GM12878 (cell line): ENCODE results near the gene ATG3. TPM values are rescaled to one million over a fixed set of nuclear protein-coding genes. Genes with fewer than 3 reads are reported as not detected.

Experiments used
- ATAC-seq: fragments of 200-7000 bp; cut with Tn5 transposase; 3 replicates; pipeline ENCODE4 v1.9.1; 2020; ENCODE audit warnings: mild to moderate bottlenecking, moderate library complexity
- BruUV-seq: library from RNA; stranded (reverse); fragments of 400-500 nt; replicated peaks from 2 replicates; lab custom pipeline; 2021; lab: Mats Ljungman, UMichigan
- CTCF ChIA-PET: fragments of 300-600 bp; sonication (Branson Sonifier 250); formaldehyde crosslinking; extraction: SDS; loops from one replicate; lab custom pipeline; 2021; ENCODE audit warnings: inconsistent platforms; lab: Yijun Ruan, JAX
- POLR2A ChIA-PET: fragments of 350-600 bp; formaldehyde crosslinking; extraction: SDS; loops from one replicate; lab custom pipeline; 2021; ENCODE audit warnings: inconsistent platforms; lab: Charles Lee
- RAD21 ChIA-PET: fragments of 300-600 bp; sonication (Branson Sonifier 250); formaldehyde crosslinking; loops from one replicate; lab custom pipeline; 2023; ENCODE audit warnings: antibody characterized with exemption; ENCODE audit not compliant: unreplicated experiment; lab: Charles Lee
- SMC1A ChIA-PET: fragments of 300-600 bp; sonication (Branson Sonifier 250); formaldehyde crosslinking; loops from one replicate; lab custom pipeline; 2023; ENCODE audit not compliant: unreplicated experiment, uncharacterized antibody; lab: Charles Lee
- DNase-seq: peaks from one replicate; pipeline ENCODE4 v3.0.0-alpha.2; 2011; ENCODE audit warnings: low read depth, low spot score
- FAIRE-seq: peaks from 3 replicates; lab custom pipeline; 2011; peaks lifted over from hg19 to GRCh38; lab: Jason Lieb, UNC
- H2AFZ ChIP-seq: 2 replicates; pipeline ENCODE4 v1.6.0; 2011; ENCODE audit warnings: low read depth, low read length, control low read depth; ENCODE audit not compliant: control insufficient read depth
- H3K27ac ChIP-seq: 2 replicates; pipeline ENCODE4 v1.5.1; 2011; ENCODE audit warnings: control low read depth; ENCODE audit not compliant: control insufficient read depth, insufficient read depth
- H3K27me3 ChIP-seq, 2 experiments: replicated peaks in 1 of 2; 2 replicates each; pipeline versions ENCODE4 v1.6.0 to v1.6.1; 2011; ENCODE audit warnings: low read length in 1 of 2; ENCODE audit not compliant: control insufficient read depth in 2 of 2, insufficient read depth in 2 of 2
- H3K36me3 ChIP-seq, 2 experiments: 2 replicates each; pipeline ENCODE4 v1.5.1; 2011; ENCODE audit warnings: low read length in 1 of 2; ENCODE audit not compliant: control insufficient read depth in 2 of 2, insufficient read depth in 2 of 2
- H3K4me1 ChIP-seq: 2 replicates; pipeline ENCODE4 v1.6.1; 2011; ENCODE audit warnings: mild to moderate bottlenecking, low read length, moderate library complexity, mixed read lengths; ENCODE audit not compliant: control insufficient read depth, insufficient read depth
- H3K4me2 ChIP-seq: 2 replicates; pipeline ENCODE4 v1.6.0; 2011; ENCODE audit warnings: control low read depth; ENCODE audit not compliant: control insufficient read depth, insufficient read depth
- H3K4me3 ChIP-seq: fragments of 200-600 bp; sonication (generic); 2 replicates; pipeline ENCODE4 v1.5.1; 2016
- H3K79me2 ChIP-seq: 2 replicates; pipeline ENCODE4 v1.6.0; 2011; ENCODE audit warnings: low read length; ENCODE audit not compliant: control insufficient read depth, insufficient read depth
- H3K9ac ChIP-seq: 2 replicates; pipeline ENCODE4 v1.8.0; 2011; ENCODE audit warnings: low read length, control low read depth, mixed read lengths; ENCODE audit not compliant: control insufficient read depth, insufficient read depth
- H3K9me3 ChIP-seq: replicated peaks from 3 replicates; pipeline ENCODE4 v1.5.1; 2011; ENCODE audit warnings: mild to moderate bottlenecking, low read length; ENCODE audit not compliant: control insufficient read depth, insufficient read depth
- H4K20me1 ChIP-seq: 2 replicates; pipeline ENCODE4 v1.6.0; 2011; ENCODE audit not compliant: control insufficient read depth, insufficient read depth
- ATF2 ChIP-seq: IDR thresholded peaks from 2 replicates; pipeline ENCODE4 v1.6.1; 2012; ENCODE audit warnings: low read length, inconsistent platforms
- ATF7 ChIP-seq: fragments of 450-650 bp; IDR thresholded peaks from 2 replicates; pipeline ENCODE4 v1.6.1; 2016; ENCODE audit warnings: low read depth, mild to moderate bottlenecking
- CREB1 ChIP-seq: IDR thresholded peaks from 2 replicates; pipeline ENCODE4 v1.6.1; 2012; ENCODE audit warnings: low read depth, mild to moderate bottlenecking, inconsistent platforms
- CREM ChIP-seq: IDR thresholded peaks from 2 replicates; pipeline ENCODE4 v1.6.1; 2014; ENCODE audit warnings: antibody characterized with exemption, low read depth
- EED ChIP-seq: sonication (generic); IDR thresholded peaks from 2 replicates; pipeline ENCODE4 v1.6.1; 2016; ENCODE audit warnings: antibody characterized with exemption, low read depth
- ETV6 ChIP-seq, 2 experiments: fragments of 450-650 bp in 1 of 2; IDR thresholded peaks in 1 of 2; conservative IDR thresholded peaks in 1 of 2; 2 replicates each; pipeline ENCODE4 v1.6.1; 2014; ENCODE audit warnings: antibody characterized with exemption in 1 of 2, borderline replicate concordance in 1 of 2, low read depth in 1 of 2, mild to moderate bottlenecking in 1 of 2, moderate library complexity in 1 of 2
- FOXM1 ChIP-seq: IDR thresholded peaks from 2 replicates; pipeline ENCODE4 v1.6.1; 2012; ENCODE audit warnings: low read depth, mild to moderate bottlenecking, inconsistent platforms, low read length, moderate library complexity
- IKZF2 ChIP-seq, 2 experiments: fragments of 450-650 bp; IDR thresholded peaks; 2 replicates each; pipeline ENCODE4 v1.6.1; 2017; ENCODE audit warnings: mild to moderate bottlenecking in 2 of 2, moderate library complexity in 2 of 2
- NFIC ChIP-seq: IDR thresholded peaks from 2 replicates; pipeline ENCODE4 v1.6.1; 2012; ENCODE audit warnings: low read depth, mild to moderate bottlenecking, inconsistent platforms, low read length, moderate library complexity
- PKNOX1 ChIP-seq: fragments of 450-650 bp; IDR thresholded peaks from 2 replicates; pipeline ENCODE4 v1.6.1; 2016; ENCODE audit warnings: mild to moderate bottlenecking
- PML ChIP-seq: IDR thresholded peaks from 2 replicates; pipeline ENCODE4 v1.6.1; 2012; ENCODE audit warnings: low read length, inconsistent platforms
- RUNX3 ChIP-seq: IDR thresholded peaks from 2 replicates; pipeline ENCODE4 v1.6.1; 2012; ENCODE audit warnings: low read length, inconsistent platforms
- SMARCA5 ChIP-seq: fragments of 450-650 bp; IDR thresholded peaks from 2 replicates; pipeline ENCODE4 v1.6.1; 2017; ENCODE audit warnings: mild to moderate bottlenecking
- SPI1 ChIP-seq: IDR thresholded peaks from 2 replicates; pipeline ENCODE4 v1.6.1; 2011; ENCODE audit warnings: low read depth, mild to moderate bottlenecking, low read length, moderate library complexity, borderline replicate concordance; ENCODE audit not compliant: insufficient read depth
- TAF1 ChIP-seq: IDR thresholded peaks from 2 replicates; pipeline ENCODE4 v1.6.1; 2011; ENCODE audit warnings: mild to moderate bottlenecking, low read depth, low read length, borderline replicate concordance
- ZBED1 ChIP-seq: IDR thresholded peaks from 2 replicates; pipeline ENCODE4 v1.6.1; 2016; ENCODE audit warnings: borderline replicate concordance
- WGBS: methylation state at CpG from one replicate; pipeline ENCODE4 v1.1.6; 2016; ENCODE audit warnings: low lambda C conversion rate; ENCODE audit not compliant: insufficient replicate concordance, insufficient coverage; ENCODE audit errors: missing lambda C conversion rate; 5-methylcytosine and 5-hydroxymethylcytosine counted together
- in situ Hi-C: fragments of 300-500 bp; cut with MboI; formaldehyde crosslinking; loops from 9 replicates; pipeline ENCODE4 v1.14.3; 2018; ENCODE audit warnings: mixed read lengths
- intact Hi-C: fragments of 100-400 bp; cut with micrococcal nuclease; formaldehyde crosslinking; loops from one replicate; pipeline ENCODE4 v1.14.2; 2022; ENCODE audit not compliant: unreplicated experiment
- polyA plus RNA-seq, 11 experiments: library from polyadenylated mRNA; depleted of rRNA in 4 of 11; unstranded in 6 of 11; stranded (reverse) in 5 of 11; fragments of >200 nt; fragmentation: Nextera tagmentation in 4 of 11; fragmentation: Illumina TruSeq in 1 of 11; extraction: Ambion mirVana in 4 of 11; extraction: Trizol in 1 of 11; gene quantifications; 1 replicate in 1 of 11; 2 replicates in 10 of 11; pipeline versions ENCODE4 v1.2.1 to v1.2.3, GENCODE V29; 2011 to 2016; ENCODE audit warnings: inconsistent platforms in 2 of 11, missing spikeins in 2 of 11, low read depth in 1 of 11
- total RNA-seq, 4 experiments: library from RNA; depleted of rRNA in 3 of 4; stranded (reverse); fragments of >200 nt in 3 of 4; fragmentation: Illumina TruSeq in 1 of 4; extraction: Trizol in 1 of 4; gene quantifications; 2 replicates each; pipeline versions ENCODE4 v1.2.1 to v1.2.3, GENCODE V29; 2013 to 2021
- TF ChIP-seq, protein P1 (sequence below): fragments of 450-650 bp; formaldehyde crosslinking; IDR thresholded peaks from 2 replicates; pipeline ENCODE4 v1.4.0; 2022; ENCODE audit warnings: mild to moderate bottlenecking, moderate library complexity

ATG3 gene
- total and polyA plus RNA-seq, 10 of the 15 experiments (the other 5 are each of a cell fraction or from before 2014, with no cell fraction given): 49.8 to 97.0 (median 63.6) TPM

DNA sequence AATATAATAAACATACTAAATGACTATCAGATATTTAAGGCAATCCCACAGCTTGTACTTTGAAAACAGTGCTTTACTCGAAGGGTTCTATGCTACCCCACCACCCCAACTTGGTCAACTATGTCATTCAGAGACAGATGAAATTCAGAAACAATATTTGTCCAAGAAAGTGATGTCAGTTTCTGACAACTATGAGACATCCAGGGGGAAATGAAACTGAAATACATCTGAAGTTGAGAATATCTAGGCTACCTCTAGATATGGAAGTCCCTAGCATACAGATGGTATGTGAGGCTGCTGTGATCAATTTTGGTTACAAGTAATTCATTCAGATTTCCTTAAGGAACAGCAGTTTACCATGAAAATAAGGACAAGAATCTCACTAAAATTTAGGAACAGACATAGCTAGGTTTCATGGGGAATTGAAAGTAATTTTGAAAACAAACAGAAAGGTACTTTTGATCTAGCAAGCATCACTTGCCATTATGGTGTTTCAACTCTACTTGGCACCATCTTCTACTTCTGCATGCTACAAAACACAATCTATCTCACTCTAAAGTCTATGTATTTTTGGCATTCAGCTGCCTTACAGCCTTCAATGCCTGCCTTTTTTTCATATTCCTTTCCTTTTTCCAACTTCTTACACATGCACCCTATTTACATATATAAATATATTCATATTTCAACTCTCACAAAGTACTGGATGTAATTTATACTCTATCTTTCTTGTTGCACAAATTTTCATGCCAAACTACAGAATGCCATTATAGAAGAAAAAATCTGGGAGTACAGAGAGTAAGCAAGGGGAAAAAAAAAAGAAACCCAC lies 21.7 kb downstream of the ATG3 start:
- RAD21 ChIA-PET: interaction anchor here (1.5 kb wide), 1 partner anchor 15 kb away, joined by 6 read pairs; no protein-coding TSS in a partner anchor
- SMC1A ChIA-PET: interaction anchor here (0.7 kb wide), 3 partner anchors 18 to 246 kb away, joined by 3 to 5 read pairs (median 4); partner anchors contain the start of gene SLC9C1
- no peaks in the 10 kb centered on the region; the same call in none of the 2 replicates for H3K79me2 ChIP-seq
- in situ Hi-C loops (no loop called here), intact Hi-C loops (no loop called here)
- FAIRE-seq (peak; percentile 88), ATAC-seq (peak; percentile 97), DNase-seq (peak; percentile 38)
- POLR2A ChIA-PET: interaction anchor here (0.6 kb wide), 2 partner anchors 194 to 219 kb away, joined by 3 to 4 read pairs; no protein-coding TSS in a partner anchor
- H4K20me1 ChIP-seq: no peaks in the 10 kb centered on the region
- peaks cover 0 to 27% of the 10 kb centered on the region in 2 experiments; a peak in 2 of 4 replicates for H3K36me3 ChIP-seq
- H3K27me3 ChIP-seq: no peaks in the 10 kb centered on the region
- no peak overlapping the region for H3K9ac ChIP-seq
- no peak overlapping the region for H2AFZ ChIP-seq
- H3K4me2 ChIP-seq: peak overlapping the region; percentile 44; the same call in 1 of the 2 replicates
- CTCF ChIA-PET: interaction anchor here (0.7 to 2.1 kb wide), 4 partner anchors 9 to 519 kb away, joined by 3 to 9 read pairs (median 3); no protein-coding TSS in a partner anchor
- WGBS: 0% methylated on average over 1 of the region's 1 CpG
- H3K4me3 ChIP-seq: no peak overlapping the region
- H3K4me1 ChIP-seq: peaks cover 13% of the 10 kb centered on the region
- H3K9me3 ChIP-seq: no peaks in the 10 kb centered on the region
- H3K27ac ChIP-seq: peak overlapping the region; percentile 57
- no TSS peak for BruUV-seq
- TF ChIP-seq SMARCA5 (no peak), CREM (peak; percentile 60; the same call in 1 of the 2 replicates), TAF1 (no peak), PKNOX1 (peak; percentile 15; the same call in 1 of the 2 replicates), NFIC (peak; percentile 78), EED (0 out of 2 replicates have a peak, but pooled peaks have one; percentile 22), PML (0 out of 2 replicates have a peak, but pooled peaks have one; percentile 40), IKZF2 (IDR thresholded peaks at IDR 0.05) (peak in 1 of 2 experiments; percentile 24; a peak in 1 of 4 replicates), ZBED1 (0 out of 2 replicates have a peak, but pooled peaks have one; percentile 5), SPI1 (peak; percentile 76), ATF2 (peak; percentile 81; the same call in 1 of the 2 replicates), FOXM1 (peak; percentile 60; the same call in 1 of the 2 replicates), ATF7 (peak; percentile 64; the same call in 1 of the 2 replicates), CREB1 (peak; percentile 77), RUNX3 (peak; percentile 51; the same call in 1 of the 2 replicates), ETV6 (conservative IDR thresholded peaks at IDR 0.05 in 1 of 2, IDR thresholded peaks at IDR 0.05 in 1 of 2; ENCODE audit: borderline replicate concordance in 1 of 2, low read depth in 1 of 2) (peak in 1 of 2 experiments; percentile 80; a peak in 1 of 4 replicates)
- TF ChIP-seq, protein P1, sequence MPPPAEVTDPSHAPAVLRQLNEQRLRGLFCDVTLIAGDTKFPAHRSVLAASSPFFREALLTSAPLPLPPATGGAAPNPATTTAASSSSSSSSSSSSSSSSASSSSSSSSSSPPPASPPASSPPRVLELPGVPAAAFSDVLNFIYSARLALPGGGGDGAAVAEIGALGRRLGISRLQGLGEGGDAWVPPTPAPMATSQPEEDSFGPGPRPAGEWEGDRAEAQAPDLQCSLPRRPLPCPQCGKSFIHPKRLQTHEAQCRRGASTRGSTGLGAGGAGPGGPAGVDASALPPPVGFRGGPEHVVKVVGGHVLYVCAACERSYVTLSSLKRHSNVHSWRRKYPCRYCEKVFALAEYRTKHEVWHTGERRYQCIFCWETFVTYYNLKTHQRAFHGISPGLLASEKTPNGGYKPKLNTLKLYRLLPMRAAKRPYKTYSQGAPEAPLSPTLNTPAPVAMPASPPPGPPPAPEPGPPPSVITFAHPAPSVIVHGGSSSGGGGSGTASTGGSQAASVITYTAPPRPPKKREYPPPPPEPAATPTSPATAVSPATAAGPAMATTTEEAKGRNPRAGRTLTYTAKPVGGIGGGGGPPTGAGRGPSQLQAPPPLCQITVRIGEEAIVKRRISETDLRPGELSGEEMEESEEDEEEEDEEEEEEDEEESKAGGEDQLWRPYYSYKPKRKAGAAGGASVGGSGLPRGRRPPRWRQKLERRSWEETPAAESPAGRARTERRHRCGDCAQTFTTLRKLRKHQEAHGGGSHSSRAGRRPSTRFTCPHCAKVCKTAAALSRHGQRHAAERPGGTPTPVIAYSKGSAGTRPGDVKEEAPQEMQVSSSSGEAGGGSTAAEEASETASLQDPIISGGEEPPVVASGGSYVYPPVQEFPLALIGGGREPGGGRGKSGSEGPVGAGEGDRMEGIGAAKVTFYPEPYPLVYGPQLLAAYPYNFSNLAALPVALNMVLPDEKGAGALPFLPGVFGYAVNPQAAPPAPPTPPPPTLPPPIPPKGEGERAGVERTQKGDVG: no peak
